Measurements from ENCODE around the gene CARMIL1.

GRCh38 chr6:25302677-25303128, 23.5 kb downstream of the CARMIL1 start:
- no peak for TF ChIP-seq CTCF (conservative IDR thresholded peaks at IDR 0.05; ENCODE audit: low read length)
- no peak for TF ChIP-seq EZH2phosphoT487 (IDR thresholded peaks at IDR 0.05; ENCODE audit: borderline replicate concordance)
